HCT116 (cell line): Measurements from ENCODE around the gene FNIP2. TPM values are rescaled to one million over a fixed set of nuclear protein-coding genes. Genes with fewer than 3 reads are reported as not detected.

Experiments
- ATAC-seq: fragments of 200-7000 bp; cut with Tn5 transposase; 2 replicates; pipeline ENCODE4 v1.9.1; 2020; ENCODE audit warnings: mild to moderate bottlenecking, moderate library complexity
- BruUV-seq: library from RNA; stranded (reverse); fragments of 400-500 nt; replicated peaks from 2 replicates; lab custom pipeline; 2021; lab: Mats Ljungman, UMichigan
- CTCF ChIA-PET: fragments of 300-600 bp; sonication (Branson Sonifier 250); formaldehyde crosslinking; loops from one replicate; lab custom pipeline; 2021; ENCODE audit warnings: antibody characterized with exemption; lab: Charles Lee
- POLR2A ChIA-PET: fragments of 300-600, 350-600 bp; sonication (Branson Sonifier 250); formaldehyde crosslinking; loops from one replicate; lab custom pipeline; 2021; ENCODE audit warnings: antibody characterized with exemption; lab: Charles Lee
- RAD21 ChIA-PET, 2 experiments: fragments of 300-600 bp; sonication (Branson Sonifier 250); formaldehyde crosslinking; loops; one replicate each; lab custom pipeline; 2023; ENCODE audit warnings: low total read pairs in 2 of 2; ENCODE audit not compliant: uncharacterized antibody in 2 of 2, unreplicated experiment in 2 of 2, low non-redundant PET in 1 of 2; lab: Charles Lee
- DNase-seq: peaks from one replicate; pipeline ENCODE4 v3.0.0-alpha.2; 2010; ENCODE audit warnings: low read depth, low spot score
- H2AFZ ChIP-seq: fragments of 200-600 bp; shearing (Covaris generic), sonication (generic); 2 replicates; pipeline ENCODE4 v1.6.1; 2017; ENCODE audit warnings: low read depth, mixed run types, mixed read lengths, antibody characterized with exemption, low read length; ENCODE audit not compliant: poor library complexity, severe bottlenecking
- H3K27ac ChIP-seq: 2 replicates; pipeline ENCODE4 v1.5.1; 2012; ENCODE audit warnings: low read depth, low read length
- H3K27me3 ChIP-seq: fragments of 200-600 bp; sonication (generic); 2 replicates; pipeline ENCODE4 v1.6.1; 2016; ENCODE audit warnings: mixed run types, low read length, mixed read lengths; ENCODE audit not compliant: insufficient read depth
- H3K36me3 ChIP-seq, 2 experiments: fragments of 200-500 bp in 1 of 2; fragments of 200-600 bp in 1 of 2; sonication (Bioruptor generic) in 1 of 2; sonication (generic) in 1 of 2; 2 replicates each; pipeline versions ENCODE4 v1.5.1 to v1.6.1; 2014 to 2016; ENCODE audit warnings: low read length in 2 of 2, inconsistent platforms in 1 of 2, mixed read lengths in 1 of 2, mixed run types in 1 of 2; ENCODE audit not compliant: insufficient read depth in 2 of 2, control insufficient read depth in 1 of 2
- H3K4me1 ChIP-seq, 2 experiments: fragments of 200-600 bp in 1 of 2; sonication (generic) in 1 of 2; 2 replicates each; pipeline versions ENCODE4 v1.5.1 to v1.6.1; 2012 to 2017; ENCODE audit warnings: low read length in 2 of 2, inconsistent platforms in 1 of 2, mild to moderate bottlenecking in 1 of 2, mixed read lengths in 1 of 2, mixed run types in 1 of 2, moderate library complexity in 1 of 2; ENCODE audit not compliant: insufficient read depth in 2 of 2, control insufficient read depth in 1 of 2
- H3K4me2 ChIP-seq: fragments of 200-600 bp; sonication (generic); 2 replicates; pipeline ENCODE4 v1.6.1; 2017; ENCODE audit warnings: mixed run types, low read length, mixed read lengths
- H3K4me3 ChIP-seq, 2 experiments: fragments of 200-600 bp in 1 of 2; sonication (generic) in 1 of 2; replicated peaks in 1 of 2; 2 replicates each; pipeline ENCODE4 v1.5.1; 2011 to 2016; ENCODE audit warnings: low read length in 2 of 2, control low read depth in 1 of 2, low read depth in 1 of 2, mild to moderate bottlenecking in 1 of 2, mixed read lengths in 1 of 2, mixed run types in 1 of 2
- H3K79me2 ChIP-seq: fragments of 200-600 bp; sonication (generic); 2 replicates; pipeline ENCODE4 v1.6.1; 2017; ENCODE audit warnings: mild to moderate bottlenecking, mixed run types, low read length, moderate library complexity, mixed read lengths; ENCODE audit not compliant: insufficient read depth
- H3K9ac ChIP-seq: fragments of 200-600 bp; sonication (generic); 2 replicates; pipeline ENCODE4 v1.6.1; 2016; ENCODE audit warnings: low read length, mixed read lengths
- H3K9me2 ChIP-seq: fragments of 200-600 bp; sonication (generic), shearing (Covaris generic); 2 replicates; pipeline ENCODE4 v1.6.1; 2017; ENCODE audit warnings: mixed run types, mild to moderate bottlenecking, moderate library complexity; ENCODE audit not compliant: insufficient read depth
- H3K9me3 ChIP-seq, 2 experiments: fragments of 200-500 bp in 1 of 2; fragments of 200-600 bp in 1 of 2; sonication (Bioruptor generic) in 1 of 2; sonication (generic) in 1 of 2; 2 replicates each; pipeline ENCODE4 v1.6.1; 2014 to 2017; ENCODE audit warnings: low read length in 2 of 2, mixed read lengths in 2 of 2, inconsistent platforms in 1 of 2, low read depth in 1 of 2, mild to moderate bottlenecking in 1 of 2, mixed run types in 1 of 2, moderate library complexity in 1 of 2; ENCODE audit not compliant: control insufficient read depth in 1 of 2, insufficient read depth in 1 of 2
- H4K20me1 ChIP-seq: fragments of 200-600 bp; sonication (generic), shearing (Covaris generic); 2 replicates; pipeline ENCODE4 v1.6.1; 2017; ENCODE audit warnings: mixed run types, mild to moderate bottlenecking, moderate library complexity; ENCODE audit not compliant: insufficient read depth
- CBX3 ChIP-seq: IDR thresholded peaks from 2 replicates; pipeline ENCODE4 v1.6.1; 2012; ENCODE audit warnings: low read depth
- CEBPB ChIP-seq: IDR thresholded peaks from 2 replicates; pipeline ENCODE4 v1.6.1; 2012; ENCODE audit warnings: low read depth
- EZH2 ChIP-seq: fragments of 200-600 bp; sonication (generic); IDR thresholded peaks from 2 replicates; pipeline ENCODE4 v1.6.1; 2017; ENCODE audit warnings: antibody characterized with exemption, mixed run types
- FOSL1 ChIP-seq: IDR thresholded peaks from 2 replicates; pipeline ENCODE4 v1.6.1; 2012; ENCODE audit warnings: low read depth
- JUND ChIP-seq: IDR thresholded peaks from 2 replicates; pipeline ENCODE4 v1.6.1; 2012
- POLR2A ChIP-seq: IDR thresholded peaks from 2 replicates; pipeline ENCODE4 v1.7.0; 2011; ENCODE audit warnings: borderline replicate concordance; ENCODE audit not compliant: insufficient read depth, insufficient read length; ENCODE audit errors: extremely low read depth
- POLR2AphosphoS5 ChIP-seq: IDR thresholded peaks from 2 replicates; pipeline ENCODE4 v1.6.1; 2011; ENCODE audit warnings: mild to moderate bottlenecking, low read depth, low read length, moderate library complexity
- SIN3A ChIP-seq: IDR thresholded peaks from 2 replicates; pipeline ENCODE4 v1.6.1; 2012; ENCODE audit warnings: low read depth
- SP1 ChIP-seq: IDR thresholded peaks from 2 replicates; pipeline ENCODE4 v1.6.1; 2012; ENCODE audit warnings: low read depth
- SRF ChIP-seq: IDR thresholded peaks from 2 replicates; pipeline ENCODE4 v1.6.1; 2012; ENCODE audit warnings: low read depth
- TCF7L2 ChIP-seq: IDR thresholded peaks from 2 replicates; pipeline ENCODE4 v1.7.0; 2011; ENCODE audit warnings: borderline replicate concordance, inconsistent platforms; ENCODE audit not compliant: insufficient read depth, insufficient read length; ENCODE audit errors: extremely low read depth
- ZFX ChIP-seq: fragments of 450-650 bp; IDR thresholded peaks from 2 replicates; pipeline ENCODE4 v1.6.1; 2017
- intact Hi-C: fragments of 100-400 bp; cut with micrococcal nuclease; formaldehyde crosslinking; loops from 2 replicates; pipeline ENCODE4 v1.10.0; 2022
- total RNA-seq: library from RNA; stranded (reverse); gene quantifications from one replicate; pipeline ENCODE4 v1.2.1, GENCODE V29; 2021; ENCODE audit not compliant: unreplicated experiment
- TF ChIP-seq, protein P1 (sequence below): IDR thresholded peaks from 2 replicates; pipeline ENCODE4 v1.6.1; 2012
- TF ChIP-seq, protein P2 (sequence below): IDR thresholded peaks from 2 replicates; pipeline ENCODE4 v1.6.1; 2012
- TF ChIP-seq, protein P3 (sequence below): IDR thresholded peaks from 2 replicates; pipeline ENCODE4 v1.6.1; 2012; ENCODE audit warnings: low read depth

The FNIP2 gene
- total RNA-seq, 1 experiment from 2014 or later, result 4.8 TPM

DNA sequence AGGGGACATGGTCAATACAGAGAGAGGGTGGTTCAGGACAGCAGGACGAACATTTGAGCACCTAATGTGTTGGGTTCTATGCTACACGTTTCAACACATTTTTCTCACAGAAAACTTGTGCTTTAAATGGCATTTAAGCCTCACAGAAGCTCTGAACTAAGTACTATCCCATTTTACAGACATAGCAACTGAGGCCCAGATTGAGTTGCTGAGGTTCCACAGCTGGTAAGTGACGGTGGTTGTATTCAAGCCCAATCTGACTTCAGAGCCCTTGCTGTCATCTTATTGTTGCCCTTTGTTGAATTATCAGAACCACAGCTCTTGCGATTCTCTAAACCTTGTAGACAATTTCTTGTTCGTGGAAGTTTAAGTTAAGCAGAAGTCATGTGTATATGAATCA is 116.7 kb downstream of the FNIP2 start:
- no peak overlapping the region for H3K4me3 ChIP-seq
- no TSS peak for BruUV-seq
- H3K36me3 ChIP-seq, result no peaks in the 10 kb centered on the region
- no peaks in the 10 kb centered on the region for H4K20me1 ChIP-seq
- H3K4me1 ChIP-seq, result no peaks in the 10 kb centered on the region
- H3K4me2 ChIP-seq, result no peak overlapping the region
- intact Hi-C loops, result no loop called here
- no peaks in the 10 kb centered on the region for H3K9me3 ChIP-seq
- no peak for ATAC-seq
- no peaks in the 10 kb centered on the region for H3K27me3 ChIP-seq
- DNase-seq, result no peak
- H3K9me2 ChIP-seq, result no peaks in the 10 kb centered on the region
- ChIA-PET RAD21 (no interaction called here), CTCF (no interaction called here), POLR2A (no interaction called here)
- H2AFZ ChIP-seq, result no peak overlapping the region
- TF ChIP-seq, protein P1, sequence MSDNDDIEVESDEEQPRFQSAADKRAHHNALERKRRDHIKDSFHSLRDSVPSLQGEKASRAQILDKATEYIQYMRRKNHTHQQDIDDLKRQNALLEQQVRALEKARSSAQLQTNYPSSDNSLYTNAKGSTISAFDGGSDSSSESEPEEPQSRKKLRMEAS, result no peak
- TF ChIP-seq CBX3, result no peak
- TF ChIP-seq, protein P2, sequence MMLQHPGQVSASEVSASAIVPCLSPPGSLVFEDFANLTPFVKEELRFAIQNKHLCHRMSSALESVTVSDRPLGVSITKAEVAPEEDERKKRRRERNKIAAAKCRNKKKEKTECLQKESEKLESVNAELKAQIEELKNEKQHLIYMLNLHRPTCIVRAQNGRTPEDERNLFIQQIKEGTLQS, result no peak
- TF ChIP-seq JUND, result no peak
- TF ChIP-seq TCF7L2, result no peak
- TF ChIP-seq POLR2A, result no peak
- no peak for TF ChIP-seq FOSL1
- TF ChIP-seq CEBPB, result no peak
- no peak for TF ChIP-seq SP1
- no peak for TF ChIP-seq POLR2AphosphoS5
- TF ChIP-seq EZH2, result no peak
- no peak overlapping the region for H3K9ac ChIP-seq
- H3K79me2 ChIP-seq, result no peaks in the 10 kb centered on the region
- no peak overlapping the region for H3K27ac ChIP-seq

DNA sequence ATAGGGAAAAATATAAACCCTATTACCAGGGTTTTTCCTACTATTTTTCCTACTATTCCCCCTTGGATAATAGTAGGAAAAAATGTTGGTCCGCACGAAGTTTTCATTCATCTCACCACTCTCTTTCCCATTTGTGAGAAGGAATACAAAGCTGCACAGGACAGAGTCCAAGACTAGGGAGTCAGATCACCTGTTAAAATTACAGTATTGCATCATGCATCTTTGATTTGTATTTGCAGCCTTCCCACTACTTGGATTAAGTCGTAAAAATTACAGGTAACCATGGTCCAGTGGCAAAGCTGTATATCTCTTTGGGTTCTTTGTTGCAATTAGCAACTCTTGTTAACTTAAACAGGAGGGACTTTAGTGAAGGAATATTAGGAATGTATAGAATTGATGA is 121.5 kb downstream of the FNIP2 start:
- no peaks in the 10 kb centered on the region for H3K9me2 ChIP-seq
- no peaks in the 10 kb centered on the region for H3K9me3 ChIP-seq
- no peak overlapping the region for H3K4me3 ChIP-seq
- H3K4me1 ChIP-seq, result no peaks in the 10 kb centered on the region
- H3K36me3 ChIP-seq, result no peaks in the 10 kb centered on the region
- H4K20me1 ChIP-seq, result no peaks in the 10 kb centered on the region
- no peaks in the 10 kb centered on the region for H3K27me3 ChIP-seq
- no peaks in the 10 kb centered on the region for H3K79me2 ChIP-seq
- no peak overlapping the region for H3K9ac ChIP-seq
- H3K4me2 ChIP-seq, result no peak overlapping the region
- DNase-seq (no peak), ATAC-seq (no peak)
- no TSS peak for BruUV-seq
- no peak overlapping the region for H2AFZ ChIP-seq
- ChIA-PET POLR2A (no interaction called here), CTCF (no interaction called here), RAD21 (no interaction called here)
- H3K27ac ChIP-seq, result no peak overlapping the region
- intact Hi-C loops, result no loop called here
- TF ChIP-seq CEBPB (no peak), SRF (no peak), ZFX (no peak), SIN3A (no peak), JUND (no peak), CBX3 (no peak), FOSL1 (no peak)
- TF ChIP-seq, protein P2, result no peak
- TF ChIP-seq, protein P1, result no peak
- TF ChIP-seq, protein P3, sequence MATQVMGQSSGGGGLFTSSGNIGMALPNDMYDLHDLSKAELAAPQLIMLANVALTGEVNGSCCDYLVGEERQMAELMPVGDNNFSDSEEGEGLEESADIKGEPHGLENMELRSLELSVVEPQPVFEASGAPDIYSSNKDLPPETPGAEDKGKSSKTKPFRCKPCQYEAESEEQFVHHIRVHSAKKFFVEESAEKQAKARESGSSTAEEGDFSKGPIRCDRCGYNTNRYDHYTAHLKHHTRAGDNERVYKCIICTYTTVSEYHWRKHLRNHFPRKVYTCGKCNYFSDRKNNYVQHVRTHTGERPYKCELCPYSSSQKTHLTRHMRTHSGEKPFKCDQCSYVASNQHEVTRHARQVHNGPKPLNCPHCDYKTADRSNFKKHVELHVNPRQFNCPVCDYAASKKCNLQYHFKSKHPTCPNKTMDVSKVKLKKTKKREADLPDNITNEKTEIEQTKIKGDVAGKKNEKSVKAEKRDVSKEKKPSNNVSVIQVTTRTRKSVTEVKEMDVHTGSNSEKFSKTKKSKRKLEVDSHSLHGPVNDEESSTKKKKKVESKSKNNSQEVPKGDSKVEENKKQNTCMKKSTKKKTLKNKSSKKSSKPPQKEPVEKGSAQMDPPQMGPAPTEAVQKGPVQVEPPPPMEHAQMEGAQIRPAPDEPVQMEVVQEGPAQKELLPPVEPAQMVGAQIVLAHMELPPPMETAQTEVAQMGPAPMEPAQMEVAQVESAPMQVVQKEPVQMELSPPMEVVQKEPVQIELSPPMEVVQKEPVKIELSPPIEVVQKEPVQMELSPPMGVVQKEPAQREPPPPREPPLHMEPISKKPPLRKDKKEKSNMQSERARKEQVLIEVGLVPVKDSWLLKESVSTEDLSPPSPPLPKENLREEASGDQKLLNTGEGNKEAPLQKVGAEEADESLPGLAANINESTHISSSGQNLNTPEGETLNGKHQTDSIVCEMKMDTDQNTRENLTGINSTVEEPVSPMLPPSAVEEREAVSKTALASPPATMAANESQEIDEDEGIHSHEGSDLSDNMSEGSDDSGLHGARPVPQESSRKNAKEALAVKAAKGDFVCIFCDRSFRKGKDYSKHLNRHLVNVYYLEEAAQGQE, result no peak
